PC-3 (cell line): ENCODE data around the gene LGSN. TPM values are rescaled to one million over a fixed set of nuclear protein-coding genes. Genes with fewer than 3 reads are reported as not detected.
"Not testable (repeated sequence)": the region's sequence is repeated elsewhere in the genome, so short reads cannot be mapped to it uniquely, and the experiment has no call there.

Experiments used
- ATAC-seq: fragments of 200-7000 bp; cut with Tn5 transposase; 2 replicates; pipeline ENCODE4 v1.9.1; 2020; ENCODE audit warnings: mild to moderate bottlenecking, moderate library complexity
- Bru-seq: library from RNA; stranded (reverse); fragments of 400-500 nt; gene quantifications from one replicate; lab custom pipeline; 2021; lab: Mats Ljungman, UMichigan
- BruChase-seq, 2 experiments: library from RNA; stranded (reverse); fragments of 400-500 nt; gene quantifications; one replicate each; lab custom pipeline; 2021; lab: Mats Ljungman, UMichigan
- BruUV-seq: library from RNA; stranded (reverse); fragments of 400-500 nt; replicated peaks from 2 replicates; lab custom pipeline; 2021; lab: Mats Ljungman, UMichigan
- CTCF ChIA-PET: fragments of 300-600 bp; sonication (Branson Sonifier 250); formaldehyde crosslinking; loops from one replicate; lab custom pipeline; 2022; ENCODE audit warnings: antibody characterized with exemption; lab: Charles Lee
- POLR2A ChIA-PET: fragments of 300-600 bp; sonication (Branson Sonifier 250); formaldehyde crosslinking; loops from one replicate; lab custom pipeline; 2022; ENCODE audit warnings: antibody characterized with exemption; ENCODE audit not compliant: unreplicated experiment; lab: Charles Lee
- DNase-seq: peaks from one replicate; pipeline ENCODE4 v3.0.0-alpha.2; 2015
- H2AFZ ChIP-seq: fragments of 300-600 bp; sonication (generic); 2 replicates; pipeline ENCODE4 v1.6.0; 2016; ENCODE audit warnings: antibody characterized with exemption, low read length
- H3F3A ChIP-seq: fragments of 300-600 bp; sonication (generic); one replicate; pipeline ENCODE4 v1.6.0; 2017; ENCODE audit warnings: antibody characterized with exemption, low read length, control low read depth, mild to moderate bottlenecking; ENCODE audit not compliant: unreplicated experiment
- H3K27ac ChIP-seq: fragments of 300-600 bp; sonication (generic); 2 replicates; pipeline ENCODE4 v1.5.1; 2016; ENCODE audit warnings: mild to moderate bottlenecking, low read length
- H3K27me3 ChIP-seq: fragments of 300-600 bp; sonication (generic); 2 replicates; pipeline ENCODE4 v1.6.1; 2016; ENCODE audit warnings: low read length, mixed read lengths
- H3K36me3 ChIP-seq: fragments of 300-600 bp; sonication (generic); 2 replicates; pipeline ENCODE4 v1.6.1; 2016; ENCODE audit warnings: low read depth, mixed run types, low read length, mixed read lengths
- H3K4me1 ChIP-seq: fragments of 300-600 bp; sonication (generic); 2 replicates; pipeline ENCODE4 v1.5.1; 2016; ENCODE audit warnings: low read length; ENCODE audit not compliant: insufficient read depth
- H3K4me2 ChIP-seq: fragments of 300-600 bp; sonication (generic); 2 replicates; pipeline ENCODE4 v1.6.0; 2016; ENCODE audit warnings: low read length
- H3K4me3 ChIP-seq: fragments of 300-600 bp; sonication (generic); 2 replicates; pipeline ENCODE4 v1.5.1; 2016; ENCODE audit warnings: mild to moderate bottlenecking, low read length, mixed read lengths
- H3K79me2 ChIP-seq: fragments of 300-600 bp; sonication (generic); 2 replicates; pipeline ENCODE4 v1.6.1; 2017; ENCODE audit warnings: low read length, mixed read lengths
- H3K9ac ChIP-seq: fragments of 300-600 bp; sonication (generic); 2 replicates; pipeline ENCODE4 v1.6.0; 2016; ENCODE audit warnings: mild to moderate bottlenecking, low read length
- H3K9me2 ChIP-seq: fragments of 300-600 bp; sonication (generic); replicated peaks from 2 replicates; pipeline ENCODE4 v1.6.1; 2016; ENCODE audit warnings: mixed run types, low read length, mixed read lengths
- H3K9me3 ChIP-seq: fragments of 300-600 bp; sonication (generic); 2 replicates; pipeline ENCODE4 v1.6.1; 2016; ENCODE audit warnings: low read length, mixed read lengths
- H4K20me1 ChIP-seq: fragments of 300-600 bp; sonication (generic); 2 replicates; pipeline ENCODE4 v1.6.1; 2016; ENCODE audit warnings: low read length, mixed read lengths
- CTCF ChIP-seq: fragments of 300-600 bp; sonication (generic); conservative IDR thresholded peaks from 2 replicates; pipeline ENCODE4 v1.5.1; 2017; ENCODE audit warnings: antibody characterized with exemption, low read depth, mild to moderate bottlenecking, low read length
- EZH2 ChIP-seq: fragments of 300-600 bp; sonication (generic); IDR thresholded peaks from one replicate; pipeline ENCODE4 v1.6.1; 2017; ENCODE audit warnings: antibody characterized with exemption, mild to moderate bottlenecking, low read length; ENCODE audit not compliant: unreplicated experiment
- EZH2phosphoT487 ChIP-seq: fragments of 300-600 bp; sonication (generic); IDR thresholded peaks from 2 replicates; pipeline ENCODE4 v1.6.1; 2018; ENCODE audit warnings: mild to moderate bottlenecking, antibody characterized with exemption, low read length, borderline replicate concordance
- intact Hi-C: fragments of 100-400 bp; cut with micrococcal nuclease; formaldehyde crosslinking; loops from 2 replicates; pipeline ENCODE4 v1.9.0; 2023
- long read RNA-seq: library from polyadenylated mRNA; unstranded; transcript quantifications from one replicate; pipeline ENCODE4 v2.0.0, GENCODE V29; 2021; ENCODE audit not compliant: unreplicated experiment
- total RNA-seq: library from RNA; depleted of rRNA; stranded (reverse); fragments of >200 nt; gene quantifications from 2 replicates; pipeline ENCODE4 v1.2.3, GENCODE V29; 2014; rRNA removed

LGSN gene
- total RNA-seq (not detected in 2 replicates), Bru-seq, nascent RNA (not detected), BruChase-seq, experiment 1, labeled RNA remaining after a 6-hour chase (percentile 5 among the genes with signal in this experiment), BruChase-seq, experiment 2, labeled RNA remaining after a 2-hour chase (not detected)
- long read RNA-seq: 0 reads

- no peaks in the 10 kb centered on the region for H3K36me3 ChIP-seq
- no peaks in the 10 kb centered on the region for H3K27me3 ChIP-seq
- ATAC-seq (peak; percentile 62), DNase-seq (peak; percentile 65)
- CTCF ChIA-PET: interaction anchor here (0.7 kb wide), 1 partner anchor 13 kb away, joined by 3 read pairs; no protein-coding TSS in a partner anchor
- H2AFZ ChIP-seq: no peak within 1 kb of the TSS
- POLR2A ChIA-PET: no interaction called here
- intact Hi-C loops: no loop called here
- no peaks in the 10 kb centered on the region for H3K9me2 ChIP-seq
- no peaks in the 10 kb centered on the region for H4K20me1 ChIP-seq
- H3K4me1 ChIP-seq: peaks cover 7% of the 10 kb centered on the region; the same call in 1 of the 2 replicates
- H3K4me2 ChIP-seq: no peak within 1 kb of the TSS
- H3K79me2 ChIP-seq: no peaks in the 10 kb centered on the region
- H3F3A ChIP-seq: no peaks in the 10 kb centered on the region
- no peak within 1 kb of the TSS for H3K4me3 ChIP-seq
- no peak within 1 kb of the TSS for H3K27ac ChIP-seq
- H3K9me3 ChIP-seq: no peaks in the 10 kb centered on the region
- no peak for TF ChIP-seq CTCF
- no peak for TF ChIP-seq EZH2phosphoT487
- no peak for TF ChIP-seq EZH2
- H3K9ac ChIP-seq: no peak within 1 kb of the TSS
- BruUV-seq: no TSS peak
Observed at GRCh38 chr6:63319939-63320338, at the start of gene LGSN. LGSN (minus strand) TSS chr6:63319983; CDS start chr6:63319943, 40 bp downstream.

- Histone ChIP-seq H3K27ac (no peak overlapping the region), H2AFZ (no peak overlapping the region), H3K9me2 (no peaks in the 10 kb centered on the region), H3K4me1 (no peaks in the 10 kb centered on the region), H3K4me2 (no peak overlapping the region), H3K9ac (no peak overlapping the region), H3K27me3 (no peaks in the 10 kb centered on the region), H3F3A (no peaks in the 10 kb centered on the region), H3K79me2 (no peaks in the 10 kb centered on the region), H3K9me3 (no peaks in the 10 kb centered on the region), H3K4me3 (no peak overlapping the region), H4K20me1 (no peaks in the 10 kb centered on the region), H3K36me3 (no peaks in the 10 kb centered on the region)
- ChIA-PET CTCF (no interaction called here), POLR2A (no interaction called here)
- DNase-seq (no peak), ATAC-seq (no peak)
- no TSS peak for BruUV-seq
- no peak for TF ChIP-seq EZH2phosphoT487
- no peak for TF ChIP-seq EZH2
- no peak for TF ChIP-seq CTCF
- intact Hi-C loops: no loop called here
Observed at GRCh38 chr6:63368347-63368746, 48.6 kb upstream of the LGSN start.

- H3K27me3 ChIP-seq, H3K4me3 ChIP-seq, H3K36me3 ChIP-seq, H3K4me1 ChIP-seq, intact Hi-C loops, H3K27ac ChIP-seq, H3K79me2 ChIP-seq, H3K4me2 ChIP-seq, POLR2A ChIA-PET, H3K9me3 ChIP-seq, BruUV-seq, H3K9me2 ChIP-seq, CTCF ChIA-PET, ATAC-seq, H3K9ac ChIP-seq, H3F3A ChIP-seq, H2AFZ ChIP-seq, H4K20me1 ChIP-seq, DNase-seq: not testable (repeated sequence)
Observed at GRCh38 chr6:63362500-63363120, 42.8 kb upstream of the LGSN start.

- H3K9me3 ChIP-seq, H3K4me2 ChIP-seq, H3K4me1 ChIP-seq, CTCF ChIA-PET, H3K36me3 ChIP-seq, H3K9ac ChIP-seq, H3K79me2 ChIP-seq, intact Hi-C loops, H3K27ac ChIP-seq, DNase-seq, H4K20me1 ChIP-seq, H3F3A ChIP-seq, H3K27me3 ChIP-seq, POLR2A ChIA-PET, H3K4me3 ChIP-seq, H2AFZ ChIP-seq, H3K9me2 ChIP-seq, ATAC-seq, BruUV-seq: not testable (repeated sequence)
Observed at GRCh38 chr6:63357384-63357783, 37.6 kb upstream of the LGSN start.
